GM12801 (cell line): ENCODE measurements around the gene UBXN11.

Experiments used
- TF ChIP-seq, protein P1 (sequence below): IDR thresholded peaks from one replicate; pipeline ENCODE4 v1.5.1; 2011; ENCODE audit warnings: control low read depth; ENCODE audit not compliant: insufficient read length; ENCODE audit errors: extremely low read depth

UBXN11 gene

DNA sequence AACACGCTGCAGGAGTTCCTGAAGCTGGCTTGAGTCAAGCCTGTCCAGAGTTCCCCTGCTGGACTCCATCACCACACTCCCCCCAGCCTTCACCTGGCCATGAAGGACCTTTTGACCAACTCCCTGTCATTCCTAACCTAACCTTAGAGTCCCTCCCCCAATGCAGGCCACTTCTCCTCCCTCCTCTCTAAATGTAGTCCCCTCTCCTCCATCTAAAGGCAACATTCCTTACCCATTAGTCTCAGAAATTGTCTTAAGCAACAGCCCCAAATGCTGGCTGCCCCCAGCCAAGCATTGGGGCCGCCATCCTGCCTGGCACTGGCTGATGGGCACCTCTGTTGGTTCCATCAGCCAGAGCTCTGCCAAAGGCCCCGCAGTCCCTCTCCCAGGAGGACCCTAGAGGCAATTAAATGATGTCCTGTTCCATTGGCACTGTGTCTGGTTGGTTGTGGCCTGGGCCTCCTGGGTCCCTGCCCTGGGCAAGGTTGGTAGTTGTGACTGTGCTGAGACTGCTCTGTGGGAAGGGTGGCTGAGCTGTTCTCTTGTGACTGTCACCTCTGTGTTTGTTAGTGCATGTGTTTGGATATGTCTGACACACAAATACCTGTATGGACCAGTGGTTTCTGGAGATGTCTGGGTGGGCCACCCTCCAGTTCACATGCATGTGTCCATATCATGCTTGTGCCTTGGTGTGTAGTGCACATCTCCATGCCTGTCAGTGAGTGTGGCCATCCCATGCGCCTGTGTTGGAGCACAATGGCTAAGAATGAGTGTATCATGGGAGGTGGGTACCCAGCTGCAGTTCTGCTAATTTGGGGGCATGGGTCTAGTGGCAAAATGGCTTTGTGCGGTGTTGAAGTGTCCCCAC lies 25.1 kb downstream of the UBXN11 start:
- TF ChIP-seq, protein P1, sequence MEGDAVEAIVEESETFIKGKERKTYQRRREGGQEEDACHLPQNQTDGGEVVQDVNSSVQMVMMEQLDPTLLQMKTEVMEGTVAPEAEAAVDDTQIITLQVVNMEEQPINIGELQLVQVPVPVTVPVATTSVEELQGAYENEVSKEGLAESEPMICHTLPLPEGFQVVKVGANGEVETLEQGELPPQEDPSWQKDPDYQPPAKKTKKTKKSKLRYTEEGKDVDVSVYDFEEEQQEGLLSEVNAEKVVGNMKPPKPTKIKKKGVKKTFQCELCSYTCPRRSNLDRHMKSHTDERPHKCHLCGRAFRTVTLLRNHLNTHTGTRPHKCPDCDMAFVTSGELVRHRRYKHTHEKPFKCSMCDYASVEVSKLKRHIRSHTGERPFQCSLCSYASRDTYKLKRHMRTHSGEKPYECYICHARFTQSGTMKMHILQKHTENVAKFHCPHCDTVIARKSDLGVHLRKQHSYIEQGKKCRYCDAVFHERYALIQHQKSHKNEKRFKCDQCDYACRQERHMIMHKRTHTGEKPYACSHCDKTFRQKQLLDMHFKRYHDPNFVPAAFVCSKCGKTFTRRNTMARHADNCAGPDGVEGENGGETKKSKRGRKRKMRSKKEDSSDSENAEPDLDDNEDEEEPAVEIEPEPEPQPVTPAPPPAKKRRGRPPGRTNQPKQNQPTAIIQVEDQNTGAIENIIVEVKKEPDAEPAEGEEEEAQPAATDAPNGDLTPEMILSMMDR: no peak

DNA sequence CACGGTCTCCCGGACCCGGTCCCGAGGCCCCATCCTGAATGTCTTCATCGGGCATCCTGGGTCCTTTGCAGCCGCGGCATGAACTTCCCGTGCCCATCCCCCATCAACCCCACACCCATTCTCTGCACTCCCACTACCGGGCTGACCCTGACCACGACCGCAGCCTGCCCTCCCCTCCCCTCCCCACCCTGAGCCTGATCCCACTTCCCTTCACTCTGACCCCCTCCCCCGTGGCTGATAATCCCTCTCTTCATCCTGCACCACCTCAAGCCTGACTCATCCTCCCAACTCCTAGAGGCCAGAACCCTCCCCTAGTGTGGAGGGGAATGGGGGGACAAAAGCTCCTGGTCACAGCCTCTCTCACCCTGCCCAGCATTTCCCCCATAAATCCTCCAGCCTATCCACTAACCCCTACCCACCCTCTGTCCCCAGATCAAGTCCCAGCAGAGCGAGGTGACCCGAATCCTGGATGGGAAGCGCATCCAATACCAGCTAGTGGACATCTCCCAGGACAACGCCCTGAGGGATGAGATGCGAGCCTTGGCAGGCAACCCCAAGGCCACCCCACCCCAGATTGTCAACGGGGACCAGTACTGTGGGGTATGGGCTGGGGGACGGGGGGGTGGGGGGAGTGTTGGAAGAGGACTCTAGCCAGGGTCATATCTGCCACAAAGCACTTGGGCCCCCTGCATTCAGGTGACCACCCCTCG lies 25.9 kb downstream of the UBXN11 start:
- TF ChIP-seq, protein P1: no peak

DNA sequence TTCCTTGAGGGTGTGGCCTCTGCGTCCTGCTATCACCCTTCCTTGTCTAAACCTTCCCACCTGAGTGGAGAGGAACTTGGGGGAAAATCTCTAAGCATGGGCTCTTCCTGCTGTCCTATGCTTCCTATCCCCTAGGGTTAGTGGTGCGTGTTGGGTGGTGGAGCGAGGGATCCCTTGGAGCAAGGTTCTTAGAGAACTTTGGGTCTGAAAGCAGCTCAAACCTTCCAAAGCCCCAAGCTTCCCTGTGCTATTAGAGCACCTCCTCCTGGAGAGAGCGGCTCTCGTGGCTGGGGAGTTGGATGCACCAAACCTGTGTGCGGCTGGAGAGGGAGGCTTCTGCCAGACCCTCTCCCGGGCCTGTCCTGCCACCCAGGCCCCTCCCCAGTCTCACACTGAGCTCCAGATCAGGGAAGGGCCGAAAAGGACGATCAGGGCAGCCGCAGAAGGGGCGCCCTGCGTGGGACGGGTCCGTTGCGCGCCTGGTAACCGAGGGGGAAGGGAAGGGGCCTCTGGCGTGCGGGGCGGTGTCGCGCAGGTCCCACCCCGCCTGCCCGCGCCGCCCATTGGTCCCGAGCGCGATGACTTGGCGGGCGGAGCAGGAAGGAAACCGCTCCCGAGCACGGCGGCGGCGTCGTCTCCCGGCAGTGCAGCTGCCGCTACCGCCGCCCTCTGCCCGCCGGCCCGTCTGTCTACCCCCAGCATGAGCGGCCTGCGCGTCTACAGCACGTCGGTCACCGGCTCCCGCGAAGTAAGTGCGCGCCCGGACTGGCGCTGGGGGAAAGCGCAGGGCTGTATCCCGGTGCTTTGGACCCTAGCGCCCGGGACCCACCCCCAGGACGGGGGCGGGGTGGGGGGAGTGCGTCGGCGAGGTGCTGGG lies 26.7 kb downstream of the UBXN11 start, which contains the start of gene SH3BGRL3:
Gene SH3BGRL3, plus strand, starts transcription at position 631 of the 877 bp plus-strand sequence. Its CDS starts 70 bp downstream, at position 701.
- TF ChIP-seq, protein P1: no peak

DNA sequence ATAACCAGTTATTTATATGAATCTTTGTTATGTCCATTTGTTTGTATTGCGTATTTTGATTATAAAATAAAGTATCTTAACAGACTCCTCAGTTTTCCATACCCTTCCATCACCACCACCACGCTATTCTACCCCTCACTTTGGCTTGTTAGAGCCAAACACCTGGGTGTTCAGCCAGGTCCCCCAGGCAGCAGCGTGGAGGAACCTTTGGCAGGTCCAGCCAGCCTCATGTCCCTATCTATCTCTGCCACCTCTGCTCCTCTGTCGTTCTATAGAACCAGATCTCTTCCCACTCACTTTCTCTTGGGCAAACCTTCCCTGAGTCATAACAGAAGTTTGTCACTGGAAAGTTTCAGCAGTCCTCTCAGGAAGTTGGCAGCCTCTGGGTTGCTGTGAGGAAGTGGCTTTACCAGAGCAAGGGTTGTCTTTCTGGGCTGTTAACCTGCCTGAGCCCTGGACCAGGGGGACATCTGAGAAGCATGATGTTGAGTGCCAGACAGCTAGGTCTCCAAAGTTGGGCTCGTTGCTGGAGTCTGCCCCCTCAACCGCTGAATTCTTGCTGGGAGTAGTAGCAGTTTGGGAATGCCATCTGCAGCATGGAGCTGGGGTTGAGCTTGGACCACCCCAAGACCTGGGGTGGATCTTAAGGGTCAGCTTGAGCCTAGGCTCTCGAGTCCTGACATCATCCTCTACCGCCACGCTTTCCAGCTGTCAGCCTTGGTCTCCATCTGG lies 27.5 kb downstream of the UBXN11 start:
- TF ChIP-seq, protein P1: no peak

DNA sequence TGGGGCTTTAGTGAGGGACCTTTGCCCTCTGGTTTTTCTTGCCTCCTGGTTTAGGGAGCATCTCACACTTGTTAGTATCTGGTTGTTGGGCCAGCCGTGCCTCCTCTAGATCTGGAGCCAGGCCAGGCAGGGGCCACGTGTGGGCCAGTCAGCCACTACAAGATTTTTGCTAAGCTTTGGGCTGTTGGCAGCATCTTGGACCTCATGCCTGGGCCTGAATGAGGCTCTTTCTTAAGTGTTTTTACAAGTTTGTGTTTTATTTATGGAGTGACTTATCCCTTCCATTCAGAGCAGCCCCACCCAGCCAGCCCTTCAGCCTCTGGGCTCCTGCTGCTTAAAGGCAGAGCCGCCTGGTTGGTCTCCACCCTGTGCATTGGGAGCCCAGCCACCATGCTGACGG lies 28.1 kb downstream of the UBXN11 start:
- TF ChIP-seq, protein P1: no peak

DNA sequence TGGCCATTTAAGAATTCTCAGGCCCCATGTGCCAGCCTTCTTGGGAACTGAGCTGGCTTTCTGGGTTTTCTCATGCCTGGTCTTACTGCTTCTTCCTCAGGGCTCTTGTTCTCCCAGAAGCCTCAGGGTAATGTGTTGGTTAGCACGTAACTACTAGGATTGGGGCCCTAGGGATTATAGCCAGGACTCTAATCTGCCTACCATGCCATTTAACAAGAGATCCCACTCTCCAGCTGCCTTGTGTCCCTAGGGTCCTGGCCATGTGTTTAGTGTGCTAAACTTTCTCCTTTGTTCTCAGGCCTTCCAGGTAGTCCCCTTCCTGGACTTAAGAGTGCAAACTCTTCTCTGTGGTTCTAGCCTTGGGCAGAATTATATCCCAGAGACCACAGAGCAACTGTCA lies 28.7 kb downstream of the UBXN11 start:
- TF ChIP-seq, protein P1: no peak
